Measurements from ENCODE around the gene PHF23. TPM values are rescaled to one million over a fixed set of nuclear protein-coding genes. Genes with fewer than 3 reads are reported as not detected.

The PHF23 gene
- total and polyA plus RNA-seq, 10 donors: 27.4 to 50.4 (median 37.7) TPM

- DNase-seq: peak; percentile 75
- H3K4me3 ChIP-seq: no peak overlapping the region
- 82 to 92% (median 87%) methylated on average over 20 to 22 of the region's 22 CpGs for WGBS, 5 donors
- H3K4me1 ChIP-seq: peaks cover 25 to 80% (median 69%) of the 10 kb centered on the region in 6 donors
- peaks cover 0 to 37% (median 27%) of the 10 kb centered on the region in 6 donors for H3K36me3 ChIP-seq
- TF ChIP-seq POLR2A (IDR thresholded peaks at IDR 0.05): no peak
- TF ChIP-seq POLR2AphosphoS5 (IDR thresholded peaks at IDR 0.05): peak; percentile 23 to 44 (median 24)
- TF ChIP-seq CTCF (IDR thresholded peaks at IDR 0.05 in 8 of 11, conservative IDR thresholded peaks at IDR 0.05 in 3 of 11): no peak
- intact Hi-C loops (cut with DNase I; ENCODE audit: low total_unique reads): no loop called here
- H3K27me3 ChIP-seq (replicated peaks in 1 of 7): no peaks in the 10 kb centered on the region
- no peaks in the 10 kb centered on the region for H3K9me3 ChIP-seq
- peak overlapping the region in 4 of 8 donors; percentile 81 to 99 (median 94) for H3K27ac ChIP-seq
Measured at GRCh38 chr17:7235693-7236665, 3.3 kb downstream of the PHF23 start.

DNA sequence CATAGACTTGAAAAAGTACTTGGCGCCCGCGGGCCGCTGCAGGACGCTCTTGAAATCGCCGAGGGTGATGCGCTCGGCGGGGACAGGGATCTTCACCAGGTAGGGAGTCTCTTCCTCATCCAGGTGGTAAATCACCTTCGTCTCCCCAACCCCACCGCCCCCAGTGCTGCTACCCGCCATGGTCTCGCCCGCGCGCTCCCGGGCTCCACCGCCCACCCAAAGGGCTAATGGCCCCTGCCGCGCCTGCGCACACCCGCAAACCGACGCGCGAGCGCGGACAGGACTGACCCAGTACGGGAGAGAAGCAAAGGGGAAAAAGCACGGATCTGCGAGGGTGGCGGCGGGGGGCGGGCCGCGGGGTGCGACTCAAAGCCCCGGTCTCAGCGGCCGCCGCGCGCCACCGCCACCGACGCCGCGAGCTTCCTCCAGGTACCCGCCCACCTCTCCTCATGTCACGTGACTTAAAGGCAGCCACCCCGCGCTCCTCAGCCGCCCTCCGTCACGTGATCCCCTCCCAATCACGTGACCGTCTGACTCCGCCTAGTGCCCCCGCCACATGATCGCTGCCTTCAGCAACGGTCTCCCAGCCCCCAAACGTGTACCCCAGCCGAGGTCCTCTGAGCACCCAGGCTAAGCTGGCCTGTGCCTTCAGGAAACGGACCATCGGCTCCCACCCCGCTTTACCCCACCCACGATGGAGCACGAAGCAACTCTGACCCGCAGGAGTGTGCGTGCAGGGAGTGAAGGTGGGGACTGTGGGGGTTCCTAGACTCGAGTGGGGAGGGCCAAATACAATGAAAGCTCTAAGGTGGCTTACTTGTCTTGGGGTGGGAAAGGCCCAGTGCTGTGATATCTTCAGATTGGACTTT is 4.9 kb downstream of the PHF23 start, which contains the start of gene DVL2:
TSS of gene DVL2 (minus strand) at position 435 of the 869 bp plus-strand sequence. CDS start at position 180, 255 bp downstream.
- Histone ChIP-seq H3K27me3 (replicated peaks in 1 of 7) (no peaks in the 10 kb centered on the region), H3K4me3 (peak within 1 kb of the TSS; percentile 67 to 97 (median 82)), H3K9me3 (no peaks in the 10 kb centered on the region), H3K4me1 (peaks cover 12 to 68% (median 57%) of the 10 kb centered on the region in 6 donors), H3K36me3 (peaks cover 0 to 39% (median 29%) of the 10 kb centered on the region in 6 donors), H3K27ac (peak within 1 kb of the TSS; percentile 69 to 94 (median 88))
- WGBS, 5 donors: 0 to 1% (median 0%) methylated on average over 43 to 72 of the region's 72 CpGs
- intact Hi-C loops (cut with DNase I; ENCODE audit: low total_unique reads): no loop called here
- DNase-seq: peak; percentile 99
- TF ChIP-seq CTCF (IDR thresholded peaks at IDR 0.05 in 8 of 11, conservative IDR thresholded peaks at IDR 0.05 in 3 of 11) (peak in 1 of 11 experiments; percentile 41), POLR2A (IDR thresholded peaks at IDR 0.05) (peak; percentile 5 to 80 (median 50)), POLR2AphosphoS5 (IDR thresholded peaks at IDR 0.05) (peak; percentile 95 to 98 (median 97))

DNA sequence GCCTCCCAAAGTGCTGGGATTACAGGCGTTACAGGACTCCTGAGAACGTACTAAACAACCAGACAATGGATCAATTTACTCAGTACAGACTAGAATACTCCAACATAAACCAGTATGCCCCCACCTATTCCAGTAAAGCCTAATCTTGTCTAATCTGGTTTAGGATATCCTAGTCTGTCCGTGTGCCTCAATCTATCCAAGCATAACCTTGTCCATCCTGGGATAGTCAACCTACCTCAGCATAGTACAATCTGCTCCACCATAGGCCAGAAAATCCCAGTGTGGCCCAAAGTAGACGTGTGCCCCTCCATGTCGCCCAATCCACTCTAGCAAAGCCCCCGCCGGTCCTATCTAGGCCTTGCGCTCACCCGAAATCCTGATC is 5.6 kb downstream of the PHF23 start:
- peak overlapping the region; percentile 69 to 94 (median 88) for H3K27ac ChIP-seq
- H3K9me3 ChIP-seq: no peaks in the 10 kb centered on the region
- WGBS, 5 donors: 1 to 3% (median 2%) methylated on average over 9 of the region's 9 CpGs
- H3K4me1 ChIP-seq: peaks cover 12 to 68% (median 57%) of the 10 kb centered on the region in 6 donors
- intact Hi-C loops (cut with DNase I; ENCODE audit: low total_unique reads): no loop called here
- H3K27me3 ChIP-seq (replicated peaks in 1 of 7): no peaks in the 10 kb centered on the region
- TF ChIP-seq POLR2AphosphoS5 (IDR thresholded peaks at IDR 0.05): no peak
- TF ChIP-seq POLR2A (IDR thresholded peaks at IDR 0.05): no peak
- no peak for TF ChIP-seq CTCF (IDR thresholded peaks at IDR 0.05 in 8 of 11, conservative IDR thresholded peaks at IDR 0.05 in 3 of 11)
- no peak for DNase-seq
- peaks cover 0 to 46% (median 35%) of the 10 kb centered on the region in 6 donors for H3K36me3 ChIP-seq
- H3K4me3 ChIP-seq: peak overlapping the region; percentile 67 to 97 (median 82)
